ENCODE data around the gene URGCP.

GRCh38 chr7:43937444-43937843, 31.0 kb upstream of the URGCP start:
- TF ChIP-seq, protein P1, sequence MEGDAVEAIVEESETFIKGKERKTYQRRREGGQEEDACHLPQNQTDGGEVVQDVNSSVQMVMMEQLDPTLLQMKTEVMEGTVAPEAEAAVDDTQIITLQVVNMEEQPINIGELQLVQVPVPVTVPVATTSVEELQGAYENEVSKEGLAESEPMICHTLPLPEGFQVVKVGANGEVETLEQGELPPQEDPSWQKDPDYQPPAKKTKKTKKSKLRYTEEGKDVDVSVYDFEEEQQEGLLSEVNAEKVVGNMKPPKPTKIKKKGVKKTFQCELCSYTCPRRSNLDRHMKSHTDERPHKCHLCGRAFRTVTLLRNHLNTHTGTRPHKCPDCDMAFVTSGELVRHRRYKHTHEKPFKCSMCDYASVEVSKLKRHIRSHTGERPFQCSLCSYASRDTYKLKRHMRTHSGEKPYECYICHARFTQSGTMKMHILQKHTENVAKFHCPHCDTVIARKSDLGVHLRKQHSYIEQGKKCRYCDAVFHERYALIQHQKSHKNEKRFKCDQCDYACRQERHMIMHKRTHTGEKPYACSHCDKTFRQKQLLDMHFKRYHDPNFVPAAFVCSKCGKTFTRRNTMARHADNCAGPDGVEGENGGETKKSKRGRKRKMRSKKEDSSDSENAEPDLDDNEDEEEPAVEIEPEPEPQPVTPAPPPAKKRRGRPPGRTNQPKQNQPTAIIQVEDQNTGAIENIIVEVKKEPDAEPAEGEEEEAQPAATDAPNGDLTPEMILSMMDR (conservative IDR thresholded peaks at IDR 0.05; ENCODE audit: low read depth, low read length), result no peak
- TF ChIP-seq EZH2 (IDR thresholded peaks at IDR 0.05; ENCODE audit: borderline replicate concordance, low read depth, low read length, poor library complexity, severe bottlenecking), result no peak
